GM23338 (cell line): Measurements from ENCODE around the gene HCFC2. TPM values are rescaled to one million over a fixed set of nuclear protein-coding genes. Genes with fewer than 3 reads are reported as not detected.

Source experiments
- ATAC-seq: fragments of 200-7000 bp; cut with Tn5 transposase; 3 replicates; pipeline ENCODE4 v1.9.1; 2020
- DNase-seq: peaks from one replicate; pipeline ENCODE4 v3.0.0-alpha.2; 2015; ENCODE audit warnings: low spot score
- H2AFZ ChIP-seq: fragments of 200-600 bp; sonication (generic); 2 replicates; pipeline ENCODE4 v1.8.0; 2016; ENCODE audit warnings: antibody characterized with exemption, mild to moderate bottlenecking, moderate library complexity
- H3F3A ChIP-seq: fragments of 200-600 bp; sonication (generic); replicated peaks from 2 replicates; pipeline ENCODE4 v1.8.0; 2017; ENCODE audit warnings: antibody characterized with exemption, mixed run types, low read depth
- H3K27ac ChIP-seq: fragments of 200-600 bp; sonication (generic); 2 replicates; pipeline ENCODE4 v1.6.1; 2016; ENCODE audit warnings: low read depth
- H3K27me3 ChIP-seq: fragments of 200-600 bp; sonication (generic); 2 replicates; pipeline ENCODE4 v1.8.0; 2016; ENCODE audit warnings: mild to moderate bottlenecking, mixed run types, moderate library complexity; ENCODE audit not compliant: insufficient read depth
- H3K36me3 ChIP-seq: fragments of 200-600 bp; sonication (generic); 2 replicates; pipeline ENCODE4 v1.8.0; 2016; ENCODE audit warnings: mild to moderate bottlenecking; ENCODE audit not compliant: insufficient read depth
- H3K4me1 ChIP-seq: fragments of 200-600 bp; sonication (generic); 2 replicates; pipeline ENCODE4 v1.8.0; 2016; ENCODE audit warnings: mild to moderate bottlenecking, moderate library complexity; ENCODE audit not compliant: insufficient read depth
- H3K4me2 ChIP-seq: fragments of 200-600 bp; sonication (generic); 2 replicates; pipeline ENCODE4 v1.7.1; 2017; ENCODE audit warnings: mixed run types
- H3K4me3 ChIP-seq: fragments of 200-600 bp; sonication (generic); 2 replicates; pipeline ENCODE4 v1.6.1; 2016; ENCODE audit warnings: mixed run types
- H3K79me2 ChIP-seq: fragments of 200-600 bp; sonication (generic); replicated peaks from 2 replicates; pipeline ENCODE4 v1.8.0; 2017; ENCODE audit warnings: mild to moderate bottlenecking; ENCODE audit not compliant: insufficient read depth
- H3K9me2 ChIP-seq: fragments of 200-600 bp; sonication (generic); 2 replicates; pipeline ENCODE4 v1.8.0; 2017; ENCODE audit not compliant: insufficient read depth
- H4K20me1 ChIP-seq: fragments of 200-600 bp; sonication (generic); replicated peaks from 2 replicates; pipeline ENCODE4 v1.8.0; 2017; ENCODE audit warnings: mild to moderate bottlenecking; ENCODE audit not compliant: insufficient read depth
- H3K27ac Mint-ChIP-seq: 2 replicates; pipeline ENCODE4 v1.8.0; 2020; ENCODE audit warnings: inconsistent platforms, mild to moderate bottlenecking, moderate library complexity, mixed read lengths
- H3K27me3 Mint-ChIP-seq: 3 replicates; pipeline ENCODE4 v1.8.0; 2022; ENCODE audit warnings: low read depth, mild to moderate bottlenecking, moderate library complexity, mixed read lengths, inconsistent platforms; ENCODE audit not compliant: insufficient read depth, poor library complexity
- H3K36me3 Mint-ChIP-seq: 3 replicates; pipeline ENCODE4 v1.8.0; 2021; ENCODE audit warnings: low read depth, mild to moderate bottlenecking, inconsistent platforms, moderate library complexity, mixed read lengths
- H3K4me1 Mint-ChIP-seq: 3 replicates; pipeline ENCODE4 v1.8.0; 2020; ENCODE audit warnings: mild to moderate bottlenecking, inconsistent platforms, mixed read lengths
- H3K4me3 Mint-ChIP-seq: 3 replicates; pipeline ENCODE4 v1.8.0; 2021; ENCODE audit warnings: moderate library complexity, mild to moderate bottlenecking, inconsistent platforms, mixed read lengths
- H3K9me3 Mint-ChIP-seq: 3 replicates; pipeline ENCODE4 v1.8.0; 2020; ENCODE audit warnings: moderate library complexity, mild to moderate bottlenecking, inconsistent platforms, mixed read lengths
- CTCF ChIP-seq, 2 experiments: fragments of 200-600 bp in 1 of 2; sonication (generic) in 1 of 2; conservative IDR thresholded peaks; 2 replicates each; pipeline versions ENCODE4 v1.5.1 to v1.6.1; 2016 to 2017; ENCODE audit warnings: antibody characterized with exemption in 2 of 2, low read depth in 2 of 2, mild to moderate bottlenecking in 2 of 2, moderate library complexity in 1 of 2
- ETS1 ChIP-seq: IDR thresholded peaks from 2 replicates; pipeline ENCODE4 v1.6.1; 2016; ENCODE audit warnings: antibody characterized with exemption
- EZH2 ChIP-seq: fragments of 200-600 bp; sonication (generic); IDR thresholded peaks from one replicate; pipeline ENCODE4 v1.8.0; 2017; ENCODE audit warnings: antibody characterized with exemption, mild to moderate bottlenecking, low read depth; ENCODE audit not compliant: unreplicated experiment
- NANOG ChIP-seq: IDR thresholded peaks from 2 replicates; pipeline ENCODE4 v1.6.1; 2016; ENCODE audit warnings: antibody characterized with exemption, borderline replicate concordance
- POLR2AphosphoS5 ChIP-seq: IDR thresholded peaks from 2 replicates; pipeline ENCODE4 v1.6.1; 2016; ENCODE audit warnings: antibody characterized with exemption, low read depth
- REST ChIP-seq: IDR thresholded peaks from one replicate; pipeline ENCODE4 v1.6.1; 2018; ENCODE audit warnings: antibody characterized with exemption; ENCODE audit not compliant: unreplicated experiment
- STAT1 ChIP-seq: IDR thresholded peaks from one replicate; pipeline ENCODE4 v1.6.1; 2016; ENCODE audit warnings: antibody characterized with exemption; ENCODE audit not compliant: unreplicated experiment
- ZNF462 ChIP-seq: fragments of 250-450 bp; sonication (Bioruptor Pico); IDR thresholded peaks from 2 replicates; pipeline ENCODE4 v1.5.0; 2020; ENCODE audit warnings: mild to moderate bottlenecking, moderate library complexity
- polyA plus RNA-seq: library from polyadenylated mRNA; unstranded; fragments of >200 nt; fragmentation: Nextera tagmentation; extraction: Ambion mirVana; gene quantifications from 2 replicates; pipeline ENCODE4 v1.2.1, GENCODE V29; 2016
- total RNA-seq: library from RNA; depleted of rRNA; stranded (reverse); fragments of >200 nt; shearing (Covaris generic); gene quantifications from 2 replicates; pipeline ENCODE4 v1.2.3, GENCODE V29; 2014

HCFC2 gene
- total and polyA plus RNA-seq, 2 experiments from 2014 or later, result 1.9 to 2.5 TPM

GRCh38 chr12:104138797-104139152, 74.4 kb downstream of the HCFC2 start (continued):
- TF ChIP-seq REST (no peak), POLR2AphosphoS5 (no peak), EZH2 (no peak), CTCF (conservative IDR thresholded peaks at IDR 0.05; ENCODE audit: low read depth in 2 of 2) (no peak), STAT1 (no peak)

GRCh38 chr12:104142543-104142942, 78.2 kb downstream of the HCFC2 start:
- Histone ChIP-seq H3K27ac (no peak overlapping the region), H3F3A (peaks cover 7% of the 10 kb centered on the region; the same call in 1 of the 2 replicates), H3K9me2 (no peaks in the 10 kb centered on the region), H3K4me2 (no peak overlapping the region), H3K36me3 (no peaks in the 10 kb centered on the region), H2AFZ (peak overlapping the region; percentile 79; the same call in 1 of the 2 replicates), H3K4me1 (peaks cover 6% of the 10 kb centered on the region; the same call in 1 of the 2 replicates), H3K4me3 (no peak overlapping the region), H3K27me3 (no peaks in the 10 kb centered on the region), H4K20me1 (no peaks in the 10 kb centered on the region), H3K79me2 (no peaks in the 10 kb centered on the region)
- Mint-ChIP-seq H3K27ac (no peak overlapping the region; the same call in 1 of the 2 replicates), H3K27me3 (no peaks in the 10 kb centered on the region), H3K4me1 (peaks cover 14% of the 10 kb centered on the region), H3K36me3 (no peaks in the 10 kb centered on the region), H3K4me3 (no peak overlapping the region), H3K9me3 (no peaks in the 10 kb centered on the region)
- ATAC-seq (no peak), DNase-seq (peak; percentile 17)
- no peak for TF ChIP-seq REST
- TF ChIP-seq ETS1, result no peak
- TF ChIP-seq NANOG, result no peak
- TF ChIP-seq ZNF462 (CRISPR knock-in tag), result no peak
- TF ChIP-seq STAT1, result no peak
